ENCODE data around the gene BRCA1.

DNA sequence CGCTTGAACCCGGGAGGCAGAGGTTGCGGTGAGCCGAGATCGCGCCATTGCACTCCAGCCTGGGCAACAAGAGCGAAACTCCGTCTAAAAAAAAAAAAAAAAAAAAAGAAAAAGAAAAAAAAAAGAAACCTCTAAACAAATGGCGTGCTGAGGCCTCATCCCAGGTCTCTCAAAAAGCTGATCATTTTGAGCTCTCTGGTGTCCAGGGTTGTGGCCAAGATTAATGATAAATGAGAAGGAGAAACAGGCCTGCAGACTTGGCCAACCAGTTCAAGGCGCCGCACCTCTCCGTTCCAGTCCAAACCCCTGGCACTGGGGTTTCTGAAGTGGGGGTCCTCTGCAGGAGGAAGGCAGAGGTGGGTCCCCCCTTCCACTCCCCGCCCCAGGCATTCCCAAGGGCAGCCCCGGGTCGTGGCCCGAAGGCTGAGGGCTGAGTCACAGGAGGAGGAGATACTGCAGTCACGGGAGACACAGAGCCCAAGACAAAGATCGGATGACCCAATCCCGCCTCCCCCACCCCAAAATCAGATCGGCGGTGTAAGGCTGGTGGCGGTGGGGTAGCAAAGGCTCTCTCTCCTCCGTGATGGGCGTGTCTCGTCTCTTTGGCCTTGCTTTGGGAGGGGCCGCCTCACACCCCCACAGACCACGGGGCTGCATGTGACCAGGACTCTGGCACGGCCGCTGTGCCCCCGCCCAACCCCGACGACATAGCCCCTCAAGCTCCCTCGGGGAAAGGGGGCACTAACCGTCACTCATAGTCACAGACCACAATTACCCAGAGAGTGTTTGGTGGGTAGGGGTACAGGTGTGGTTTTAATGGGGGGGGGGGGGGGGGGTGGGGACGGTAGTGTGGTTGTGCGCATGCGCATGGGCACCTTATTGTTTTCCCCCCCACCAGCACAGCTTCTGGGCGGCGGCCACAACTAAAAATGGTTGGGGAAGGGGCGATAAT is 104.1 kb downstream of the BRCA1 start:
- TF ChIP-seq CTCF (conservative IDR thresholded peaks at IDR 0.05 in 1 of 2, IDR thresholded peaks at IDR 0.05 in 1 of 2; ENCODE audit: low read depth in 1 of 2, low read length in 2 of 2) (no peak), EZH2 (IDR thresholded peaks at IDR 0.05; ENCODE audit: low read length, missing control alignments) (no peak)

Measured in fibroblast of lung (primary cell).